MM.1S (cell line): Measurements from ENCODE around the gene TBX6.
"Not testable (repeated sequence)": the region's sequence is repeated elsewhere in the genome, so short reads cannot be mapped to it uniquely, and the experiment has no call there.

Experiments used
- DNase-seq: peaks from one replicate; pipeline ENCODE4 v3.0.0-alpha.2; 2015
- H2AFZ ChIP-seq: fragments of 300-600 bp; sonication (generic); 2 replicates; pipeline ENCODE4 v1.6.0; 2016; ENCODE audit warnings: antibody characterized with exemption, low read length
- H3F3A ChIP-seq: fragments of 300-600 bp; sonication (generic); 2 replicates; pipeline ENCODE4 v1.6.1; 2016; ENCODE audit warnings: mild to moderate bottlenecking, antibody characterized with exemption, low read length, moderate library complexity, mixed read lengths; ENCODE audit not compliant: insufficient read depth
- H3K27ac ChIP-seq: fragments of 300-600 bp; sonication (generic); 2 replicates; pipeline ENCODE4 v1.5.1; 2016; ENCODE audit warnings: mild to moderate bottlenecking, low read length
- H3K27me3 ChIP-seq: fragments of 300-600 bp; sonication (generic); replicated peaks from 2 replicates; pipeline ENCODE4 v1.6.0; 2016; ENCODE audit warnings: low read length; ENCODE audit not compliant: insufficient read depth
- H3K36me3 ChIP-seq: fragments of 300-600 bp; sonication (generic); replicated peaks from 2 replicates; pipeline ENCODE4 v1.6.1; 2016; ENCODE audit warnings: mild to moderate bottlenecking, low read length, mixed read lengths; ENCODE audit not compliant: insufficient read depth
- H3K4me1 ChIP-seq: fragments of 300-600 bp; sonication (generic); 2 replicates; pipeline ENCODE4 v1.6.1; 2016; ENCODE audit warnings: low read length, mixed read lengths
- H3K4me2 ChIP-seq: fragments of 300-600 bp; sonication (generic); 2 replicates; pipeline ENCODE4 v1.6.0; 2016; ENCODE audit warnings: low read depth, low read length
- H3K4me3 ChIP-seq: fragments of 300-600 bp; sonication (generic); 2 replicates; pipeline ENCODE4 v1.5.1; 2016; ENCODE audit warnings: low read length, mixed read lengths
- H3K79me2 ChIP-seq: fragments of 300-600 bp; sonication (generic); 2 replicates; pipeline ENCODE4 v1.6.1; 2016; ENCODE audit warnings: mixed run types, low read length, mixed read lengths
- H3K9ac ChIP-seq: fragments of 300-600 bp; sonication (generic); 2 replicates; pipeline ENCODE4 v1.6.1; 2016; ENCODE audit warnings: low read length, mixed read lengths
- H3K9me2 ChIP-seq: fragments of 300-600 bp; sonication (generic); replicated peaks from 2 replicates; pipeline ENCODE4 v1.6.1; 2016; ENCODE audit warnings: mild to moderate bottlenecking, low read length, mixed read lengths; ENCODE audit not compliant: insufficient read depth
- H3K9me3 ChIP-seq: fragments of 300-600 bp; sonication (generic); replicated peaks from 2 replicates; pipeline ENCODE4 v1.6.1; 2016; ENCODE audit warnings: mild to moderate bottlenecking, low read length, mixed read lengths; ENCODE audit not compliant: insufficient read depth
- H4K20me1 ChIP-seq: fragments of 300-600 bp; sonication (generic); 2 replicates; pipeline ENCODE4 v1.6.1; 2016; ENCODE audit warnings: mild to moderate bottlenecking, low read length, moderate library complexity, mixed read lengths; ENCODE audit not compliant: insufficient read depth
- CTCF ChIP-seq: fragments of 300-600 bp; sonication (generic); IDR thresholded peaks from 2 replicates; pipeline ENCODE4 v1.5.1; 2016; ENCODE audit warnings: antibody characterized with exemption, low read length, mixed read lengths
- EZH2 ChIP-seq: fragments of 300-600 bp; sonication (generic); optimal IDR thresholded peaks from 2 replicates; pipeline ENCODE3; 2017; ENCODE audit warnings: low read depth, mild to moderate bottlenecking, antibody characterized with exemption, low read length, mixed read lengths
- EZH2phosphoT487 ChIP-seq: fragments of 300-600 bp; sonication (generic); IDR thresholded peaks from 2 replicates; pipeline ENCODE4 v1.6.1; 2018; ENCODE audit warnings: antibody characterized with exemption, low read length

TBX6 gene

GRCh38 chr16:30127993-30128392 lies 36.3 kb upstream of the TBX6 start:
- no peak overlapping the region for H2AFZ ChIP-seq
- no peak for TF ChIP-seq CTCF
- TF ChIP-seq EZH2phosphoT487 = no peak
- no peak for TF ChIP-seq EZH2
- H3K4me3 ChIP-seq = no peak overlapping the region
- H3K9me3 ChIP-seq = no peaks in the 10 kb centered on the region
- H3K9me2 ChIP-seq = no peaks in the 10 kb centered on the region
- no peaks in the 10 kb centered on the region for H3K79me2 ChIP-seq
- no peak for DNase-seq
- no peaks in the 10 kb centered on the region for H3F3A ChIP-seq
- H3K4me2 ChIP-seq = no peak overlapping the region
- H3K27me3 ChIP-seq = no peaks in the 10 kb centered on the region
- no peaks in the 10 kb centered on the region for H3K36me3 ChIP-seq
- H3K9ac ChIP-seq = no peak overlapping the region
- H3K4me1 ChIP-seq = no peaks in the 10 kb centered on the region
- no peak overlapping the region for H3K27ac ChIP-seq
- H4K20me1 ChIP-seq = no peaks in the 10 kb centered on the region

GRCh38 chr16:30125690-30126089 lies 34.0 kb upstream of the TBX6 start:
- H3K4me3 ChIP-seq, H3K9ac ChIP-seq, H4K20me1 ChIP-seq, H3K4me2 ChIP-seq, H3K27ac ChIP-seq, H3K36me3 ChIP-seq, H2AFZ ChIP-seq, H3K9me2 ChIP-seq, H3K9me3 ChIP-seq, H3K4me1 ChIP-seq, DNase-seq, H3F3A ChIP-seq, H3K27me3 ChIP-seq: not testable (repeated sequence)
- H3K79me2 ChIP-seq = peaks cover 17% of the 10 kb centered on the region

- H2AFZ ChIP-seq = no peak overlapping the region
- DNase-seq = no peak
- H3K36me3 ChIP-seq = no peaks in the 10 kb centered on the region
- no peak overlapping the region for H3K9ac ChIP-seq
- no peaks in the 10 kb centered on the region for H3F3A ChIP-seq
- H3K9me2 ChIP-seq = no peaks in the 10 kb centered on the region
- TF ChIP-seq CTCF (no peak), EZH2phosphoT487 (no peak), EZH2 (no peak)
- no peaks in the 10 kb centered on the region for H4K20me1 ChIP-seq
- no peaks in the 10 kb centered on the region for H3K27me3 ChIP-seq
- H3K79me2 ChIP-seq = peaks cover 17% of the 10 kb centered on the region
- H3K4me1 ChIP-seq = no peaks in the 10 kb centered on the region
- H3K4me3 ChIP-seq = no peak overlapping the region
- no peak overlapping the region for H3K27ac ChIP-seq
- no peaks in the 10 kb centered on the region for H3K9me3 ChIP-seq
- no peak overlapping the region for H3K4me2 ChIP-seq
These were observed 33.3 kb upstream of the TBX6 start for GRCh38 chr16:30124985-30125379.

DNA sequence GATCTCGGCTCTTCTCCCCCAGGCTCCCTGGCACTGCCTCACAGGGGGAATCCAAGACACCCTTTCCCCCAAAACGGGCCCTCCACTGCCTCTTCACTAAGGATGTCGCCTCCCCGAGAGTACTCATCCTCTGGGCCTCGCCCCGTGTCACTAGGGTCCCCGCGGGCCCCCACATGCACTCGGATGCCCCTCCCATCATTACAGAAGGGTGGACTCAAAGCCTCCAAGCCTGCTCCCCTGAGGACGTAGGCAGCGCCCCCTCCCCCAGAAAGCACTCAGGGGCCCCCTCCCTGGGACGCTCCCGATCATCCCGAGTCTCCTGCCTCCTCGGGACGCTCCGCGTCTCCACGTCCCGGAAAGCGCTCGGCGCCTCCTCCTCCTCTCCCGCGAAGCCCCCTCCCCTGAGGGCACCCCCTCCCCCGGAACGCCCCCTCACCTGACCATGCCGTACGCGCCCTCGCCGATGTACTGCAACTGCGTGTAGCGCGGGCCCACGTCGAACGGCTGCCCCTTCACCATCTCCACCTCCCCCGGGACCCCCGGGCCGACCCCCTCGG lies 31.0 kb upstream of the TBX6 start:
- H3K27ac ChIP-seq = no peak overlapping the region

More for the DNA sequence above, 31.0 kb upstream of the TBX6 start:
- Histone ChIP-seq H3K9me2 (no peaks in the 10 kb centered on the region), H3K36me3 (no peaks in the 10 kb centered on the region), H3K9me3 (no peaks in the 10 kb centered on the region), H3K4me1 (no peaks in the 10 kb centered on the region), H3K79me2 (peaks cover 17% of the 10 kb centered on the region), H4K20me1 (no peaks in the 10 kb centered on the region), H3K9ac (peak overlapping the region; percentile 72), H2AFZ (peak overlapping the region; percentile 59), H3K4me2 (peak overlapping the region; percentile 78), H3F3A (no peaks in the 10 kb centered on the region), H3K27me3 (no peaks in the 10 kb centered on the region), H3K4me3 (peak overlapping the region; percentile 88)
- TF ChIP-seq EZH2 = no peak
- no peak for DNase-seq
